Panc1 (cell line): Measurements from ENCODE around the gene TIMP1. TPM values are rescaled to one million over a fixed set of nuclear protein-coding genes. Genes with fewer than 3 reads are reported as not detected.
A peak's percentile ranks its signal among the peaks of the same experiment; 100 is the strongest.

Experiments
- ATAC-seq: fragments of 200-7000 bp; cut with Tn5 transposase; 2 replicates; pipeline ENCODE4 v1.9.1; 2020; ENCODE audit warnings: mild to moderate bottlenecking, moderate library complexity
- Bru-seq: library from RNA; stranded (reverse); fragments of 400-500 nt; gene quantifications from one replicate; lab custom pipeline; 2021; lab: Mats Ljungman, UMichigan
- BruChase-seq, 2 experiments: library from RNA; stranded (reverse); fragments of 400-500 nt; gene quantifications; one replicate each; lab custom pipeline; 2021; lab: Mats Ljungman, UMichigan
- BruUV-seq: library from RNA; stranded (reverse); fragments of 400-500 nt; replicated peaks from 2 replicates; lab custom pipeline; 2021; lab: Mats Ljungman, UMichigan
- CTCF ChIA-PET: fragments of 300-600 bp; sonication (Branson Sonifier 250); formaldehyde crosslinking; loops from one replicate; lab custom pipeline; 2022; ENCODE audit warnings: antibody characterized with exemption; lab: Charles Lee
- POLR2A ChIA-PET: fragments of 300-600 bp; sonication (Branson Sonifier 250); formaldehyde crosslinking; loops from one replicate; lab custom pipeline; 2022; ENCODE audit warnings: antibody characterized with exemption; lab: Charles Lee
- DNase-seq: peaks from one replicate; pipeline ENCODE4 v3.0.0-alpha.2; 2010; ENCODE audit warnings: low read depth, low spot score
- H3K27ac ChIP-seq: 2 replicates; pipeline ENCODE4 v1.5.1; 2011; ENCODE audit warnings: mild to moderate bottlenecking, low read length, inconsistent platforms
- H3K27me3 ChIP-seq: fragments of 200-500 bp; sonication (Bioruptor generic); 2 replicates; pipeline ENCODE4 v1.6.0; 2014; ENCODE audit warnings: low read length, inconsistent platforms; ENCODE audit not compliant: control insufficient read depth, insufficient read depth
- H3K36me3 ChIP-seq: fragments of 200-500 bp; sonication (Bioruptor generic); 2 replicates; pipeline ENCODE4 v1.5.1; 2014; ENCODE audit warnings: inconsistent platforms, mild to moderate bottlenecking, low read length, moderate library complexity; ENCODE audit not compliant: control insufficient read depth, insufficient read depth
- H3K4me1 ChIP-seq: 2 replicates; pipeline ENCODE4 v1.5.1; 2011; ENCODE audit warnings: inconsistent platforms, mild to moderate bottlenecking, low read length, moderate library complexity; ENCODE audit not compliant: control insufficient read depth, insufficient read depth
- H3K4me3 ChIP-seq, 2 experiments: 2 replicates each; pipeline ENCODE4 v1.5.1; 2011 to 2012; ENCODE audit warnings: low read depth in 2 of 2, low read length in 2 of 2, mild to moderate bottlenecking in 2 of 2, inconsistent platforms in 1 of 2, moderate library complexity in 1 of 2
- H3K9me3 ChIP-seq: fragments of 200-500 bp; sonication (Bioruptor generic); 2 replicates; pipeline ENCODE4 v1.5.1; 2014; ENCODE audit warnings: low read depth, mild to moderate bottlenecking, inconsistent platforms, low read length, moderate library complexity; ENCODE audit not compliant: control insufficient read depth, insufficient read depth
- POLR2AphosphoS5 ChIP-seq: IDR thresholded peaks from 2 replicates; pipeline ENCODE4 v1.6.1; 2012; ENCODE audit warnings: mild to moderate bottlenecking, low read depth, low read length, moderate library complexity
- REST ChIP-seq, 2 experiments: IDR thresholded peaks; 2 replicates each; pipeline ENCODE4 v1.6.1; 2011 to 2012; ENCODE audit warnings: low read depth in 2 of 2, control low read depth in 1 of 2, low read length in 1 of 2, mild to moderate bottlenecking in 1 of 2, moderate library complexity in 1 of 2; ENCODE audit not compliant: insufficient read depth in 1 of 2
- SIN3A ChIP-seq: IDR thresholded peaks from 2 replicates; pipeline ENCODE4 v1.6.1; 2012; ENCODE audit warnings: low read depth, mild to moderate bottlenecking, low read length, moderate library complexity, borderline replicate concordance; ENCODE audit not compliant: insufficient read depth
- TCF7L2 ChIP-seq: IDR thresholded peaks from 2 replicates; pipeline ENCODE4 v1.6.1; 2011; ENCODE audit warnings: mild to moderate bottlenecking, low read depth, low read length, inconsistent platforms
- in situ Hi-C: cut with HindIII; loops from 2 replicates; pipeline ENCODE4 v1.10.0; 2016; ENCODE audit warnings: low sequenced_read_pairs, low pct_unique_long_range_greater_than_20kb
- intact Hi-C: fragments of 100-400 bp; cut with micrococcal nuclease; formaldehyde crosslinking; loops from one replicate; pipeline ENCODE4 v1.10.0; 2022; ENCODE audit not compliant: unreplicated experiment
- long read RNA-seq: library from polyadenylated mRNA; unstranded; transcript quantifications from one replicate; pipeline ENCODE4 v2.0.0, GENCODE V29; 2021; ENCODE audit not compliant: unreplicated experiment
- polyA plus RNA-seq: library from polyadenylated mRNA; unstranded; fragments of >200 nt; gene quantifications from one replicate; pipeline ENCODE4 v1.2.1, GENCODE V29; 2012; ENCODE audit warnings: missing spikeins; ENCODE audit not compliant: insufficient read length
- total RNA-seq: library from RNA; stranded (reverse); gene quantifications from one replicate; pipeline ENCODE4 v1.2.1, GENCODE V29; 2021; ENCODE audit not compliant: unreplicated experiment
- TF ChIP-seq, protein P1 (sequence below): fragments of 450-650 bp; IDR thresholded peaks from 2 replicates; pipeline ENCODE4 v1.5.1; 2017; ENCODE audit warnings: mild to moderate bottlenecking

Gene TIMP1
- 131 TPM for total RNA-seq
- polyA plus RNA-seq = 129 TPM
- percentile 64 among the genes with signal in this experiment for Bru-seq, nascent RNA
- percentile 58 among the genes with signal in this experiment for BruChase-seq, experiment 1, labeled RNA remaining after a 2-hour chase
- BruChase-seq, experiment 2, labeled RNA remaining after a 6-hour chase = percentile 70 among the genes with signal in this experiment
- long read RNA-seq, transcript TIMP1-201 (6 exons, 892 nt) = major isoform, 59 of 68 reads
- long read RNA-seq, partial matches to known transcripts = 5 of 68 reads
- long read RNA-seq, other reads (novel, unspliced or antisense) = 0 of 68 reads

DNA sequence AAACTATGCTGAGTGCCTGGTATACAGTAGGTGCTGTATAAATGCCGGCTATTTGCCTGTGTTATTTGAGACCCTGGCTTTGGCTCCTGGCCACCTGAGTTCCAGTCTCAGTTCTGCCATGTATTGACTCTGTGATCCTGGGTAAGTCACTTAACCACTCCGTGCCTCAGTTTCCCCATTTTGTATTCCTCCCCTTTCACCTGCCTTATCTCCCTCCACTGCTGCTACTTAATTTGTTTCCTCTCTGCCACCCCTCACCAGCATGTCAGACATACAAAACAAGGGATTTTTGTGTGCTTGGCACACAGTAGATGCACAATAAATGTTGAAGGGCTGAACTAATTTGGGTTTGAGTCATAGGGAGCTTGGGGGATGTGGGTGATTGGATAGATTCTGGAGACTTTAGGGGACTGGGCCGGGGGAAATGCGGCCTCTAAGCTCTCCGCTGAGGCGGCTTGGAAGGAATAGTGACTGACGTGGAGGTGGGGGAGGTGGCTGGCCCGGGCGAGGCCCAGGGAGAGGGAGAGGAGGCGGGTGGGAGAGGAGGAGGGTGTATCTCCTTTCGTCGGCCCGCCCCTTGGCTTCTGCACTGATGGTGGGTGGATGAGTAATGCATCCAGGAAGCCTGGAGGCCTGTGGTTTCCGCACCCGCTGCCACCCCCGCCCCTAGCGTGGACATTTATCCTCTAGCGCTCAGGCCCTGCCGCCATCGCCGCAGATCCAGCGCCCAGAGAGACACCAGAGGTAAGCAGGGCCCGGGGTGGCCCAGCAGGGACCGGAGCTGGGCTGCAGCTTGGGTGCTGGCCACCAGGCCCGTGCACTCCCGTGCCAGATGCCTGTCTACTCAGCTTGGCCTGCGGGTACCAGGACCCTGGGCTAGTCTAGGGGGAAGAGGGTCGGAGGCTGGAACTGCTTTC lies at the start of gene TIMP1:
Gene TIMP1, plus strand, starts transcription at position 706 of the 917 bp plus-strand sequence. CDS start 980 bp downstream, outside the sequence.
- DNase-seq (no peak), ATAC-seq (peak; percentile 96)
- Histone ChIP-seq H3K4me3 (peak within 1 kb of the TSS; percentile 27 to 69), H3K27me3 (no peaks in the 10 kb centered on the region), H3K4me1 (no peaks in the 10 kb centered on the region; the same call in 1 of the 2 replicates), H3K36me3 (no peaks in the 10 kb centered on the region), H3K9me3 (no peaks in the 10 kb centered on the region), H3K27ac (peak within 1 kb of the TSS; percentile 49)
- no TSS peak for BruUV-seq
- in situ Hi-C loops = no loop called here
- ChIA-PET CTCF (no interaction called here), POLR2A (no interaction called here)
- intact Hi-C loops = no loop called here
- TF ChIP-seq, protein P1, sequence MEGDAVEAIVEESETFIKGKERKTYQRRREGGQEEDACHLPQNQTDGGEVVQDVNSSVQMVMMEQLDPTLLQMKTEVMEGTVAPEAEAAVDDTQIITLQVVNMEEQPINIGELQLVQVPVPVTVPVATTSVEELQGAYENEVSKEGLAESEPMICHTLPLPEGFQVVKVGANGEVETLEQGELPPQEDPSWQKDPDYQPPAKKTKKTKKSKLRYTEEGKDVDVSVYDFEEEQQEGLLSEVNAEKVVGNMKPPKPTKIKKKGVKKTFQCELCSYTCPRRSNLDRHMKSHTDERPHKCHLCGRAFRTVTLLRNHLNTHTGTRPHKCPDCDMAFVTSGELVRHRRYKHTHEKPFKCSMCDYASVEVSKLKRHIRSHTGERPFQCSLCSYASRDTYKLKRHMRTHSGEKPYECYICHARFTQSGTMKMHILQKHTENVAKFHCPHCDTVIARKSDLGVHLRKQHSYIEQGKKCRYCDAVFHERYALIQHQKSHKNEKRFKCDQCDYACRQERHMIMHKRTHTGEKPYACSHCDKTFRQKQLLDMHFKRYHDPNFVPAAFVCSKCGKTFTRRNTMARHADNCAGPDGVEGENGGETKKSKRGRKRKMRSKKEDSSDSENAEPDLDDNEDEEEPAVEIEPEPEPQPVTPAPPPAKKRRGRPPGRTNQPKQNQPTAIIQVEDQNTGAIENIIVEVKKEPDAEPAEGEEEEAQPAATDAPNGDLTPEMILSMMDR = no peak
- no peak for TF ChIP-seq TCF7L2
- TF ChIP-seq REST (IDR thresholded peaks at IDR 0.05; ENCODE audit: insufficient read depth in 1 of 2, low read depth in 2 of 2, low read length in 1 of 2) = no peak
- 0 out of 2 replicates have a peak, but pooled peaks have one; percentile 33 for TF ChIP-seq POLR2AphosphoS5
- TF ChIP-seq SIN3A = no peak

- H3K4me1 ChIP-seq = 0 out of 2 replicates have a peak, but pooled peaks cover 3% of the 10 kb centered on the region
- no TSS peak for BruUV-seq
- H3K27ac ChIP-seq = no peak overlapping the region
- no peak for DNase-seq
- in situ Hi-C loops (no loop called here), intact Hi-C loops (no loop called here)
- no peak for ATAC-seq
- no peaks in the 10 kb centered on the region for H3K36me3 ChIP-seq
- H3K27me3 ChIP-seq = no peaks in the 10 kb centered on the region
- TF ChIP-seq REST (IDR thresholded peaks at IDR 0.05; ENCODE audit: insufficient read depth in 1 of 2, low read depth in 2 of 2, low read length in 1 of 2) (no peak), POLR2AphosphoS5 (no peak), TCF7L2 (no peak), SIN3A (no peak)
- TF ChIP-seq, protein P1 = no peak
- ChIA-PET POLR2A (no interaction called here), CTCF (no interaction called here)
- no peak overlapping the region for H3K4me3 ChIP-seq
- H3K9me3 ChIP-seq = no peaks in the 10 kb centered on the region
These were observed 42.4 kb upstream of the TIMP1 start for GRCh38 chrX:47539860-47540259.
